Muscle of back (tissue), 11 donors: ENCODE data around the gene KCTD19. TPM values are rescaled to one million over a fixed set of nuclear protein-coding genes. Genes with fewer than 3 reads are reported as not detected.
A peak's percentile ranks its signal among the peaks of the same experiment; 100 is the strongest.

Source experiments
- DNase-seq, 3 donors: peaks; one replicate each; pipeline versions ENCODE4 v3.0.0 to v3.0.0-alpha.2; 2013
- polyA plus RNA-seq, 10 donors: library from polyadenylated mRNA; unstranded; fragments of 120-200 nt; gene quantifications; one replicate each; pipeline ENCODE4 v1.2.1, GENCODE V29; 2013; ENCODE audit not compliant: insufficient read length in 10 of 10

The KCTD19 gene
- polyA plus RNA-seq, 10 donors: 0.05 to 0.36 (median 0.28) TPM

DNA sequence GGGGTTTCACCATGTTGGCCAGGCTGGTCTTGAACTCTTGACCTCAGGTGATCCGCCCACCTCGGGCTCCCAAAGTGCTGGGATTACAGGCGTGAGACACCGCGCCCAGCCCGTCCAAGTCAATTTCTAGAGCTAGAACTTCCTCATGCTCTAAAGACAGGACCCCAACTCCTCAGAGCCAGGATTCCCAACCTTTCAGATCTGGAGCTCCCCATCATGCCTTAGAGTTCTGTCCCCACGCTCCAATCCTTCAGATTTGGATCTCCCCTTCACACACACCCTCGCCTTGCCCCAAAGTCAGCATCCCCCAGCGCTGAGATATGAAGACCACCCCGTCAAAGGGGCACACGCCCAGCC lies 448 bp downstream of the KCTD19 start:
- DNase-seq: no peak

DNA sequence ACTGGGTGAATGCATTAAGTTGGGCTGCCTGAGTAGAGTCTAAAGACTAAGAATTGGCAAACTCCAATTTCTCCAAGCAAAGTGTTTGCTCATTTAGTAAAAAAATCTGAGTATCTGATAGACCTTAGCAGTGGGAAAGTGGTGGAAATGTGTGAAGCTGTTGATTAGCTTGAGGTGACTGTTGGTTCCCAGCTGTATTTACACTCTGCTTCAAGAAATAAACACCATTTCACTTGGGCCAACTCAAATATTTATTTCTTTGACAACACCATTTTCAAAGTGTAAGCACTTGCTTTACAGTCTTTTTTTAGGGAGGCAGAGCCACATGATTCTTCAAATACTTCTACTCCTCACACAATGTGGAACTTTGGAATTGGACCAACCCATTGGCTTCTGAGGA lies 8.7 kb downstream of the KCTD19 start:
- no peak for DNase-seq

DNA sequence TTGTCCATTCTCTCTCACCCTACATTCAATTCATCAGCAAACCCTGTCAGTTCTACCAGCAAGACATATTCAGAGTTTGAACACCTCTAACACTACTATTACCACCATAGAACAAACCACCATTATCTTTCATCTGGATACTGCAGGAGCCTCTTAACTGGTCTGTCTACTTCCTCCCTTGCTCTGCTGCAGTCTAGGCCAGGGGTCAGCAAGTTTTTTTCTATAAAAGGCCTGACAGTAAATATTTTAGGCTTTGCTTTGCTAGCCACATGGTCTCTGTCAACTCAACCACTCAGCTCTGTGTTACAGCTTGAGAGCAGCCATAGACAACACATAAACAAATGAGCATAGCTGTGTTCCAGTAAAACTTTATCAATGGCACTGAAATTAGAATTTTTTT lies 13.8 kb downstream of the KCTD19 start:
- no peak for DNase-seq

DNA sequence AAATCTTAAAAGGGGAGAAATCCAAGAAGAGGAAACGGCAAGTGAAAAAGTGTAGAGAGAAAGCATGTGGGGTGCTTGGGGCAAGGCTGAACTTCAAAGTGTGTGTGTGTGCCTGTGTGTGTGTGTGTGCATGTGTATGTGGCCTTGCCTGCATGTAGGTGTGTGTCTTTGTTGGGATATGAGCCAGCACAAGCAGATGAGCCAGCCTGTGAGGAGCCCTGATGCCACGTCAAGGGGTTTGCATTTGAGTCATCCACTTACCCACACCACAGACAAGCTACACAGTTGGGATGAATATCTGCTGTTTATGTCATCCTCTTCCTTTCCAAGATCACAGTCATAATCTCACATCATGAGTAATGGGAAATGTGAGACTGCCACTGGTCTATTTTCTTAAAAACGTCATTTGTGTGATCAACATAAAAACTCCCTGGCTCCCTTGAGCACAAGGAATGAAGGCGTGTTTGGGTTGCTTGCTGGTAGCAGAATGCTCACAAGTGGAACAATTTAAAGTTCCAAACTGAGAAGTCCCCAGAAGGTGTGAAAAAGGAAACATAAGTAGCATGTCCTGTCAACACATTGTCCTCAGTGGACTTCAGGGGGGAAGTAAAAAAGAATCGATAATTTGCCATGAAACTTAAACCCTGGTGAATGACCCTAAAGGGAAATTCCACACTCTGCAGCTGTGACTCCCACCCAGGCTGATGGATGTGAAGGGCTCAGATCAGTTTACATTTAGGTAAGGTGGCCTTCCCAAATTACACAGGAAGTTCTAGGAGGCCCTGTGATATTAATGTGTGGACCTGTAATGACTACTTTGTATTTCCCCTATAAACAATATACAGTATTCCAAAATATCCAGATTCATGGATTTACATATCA lies 14.7 kb downstream of the KCTD19 start:
- DNase-seq: peak; percentile 42 to 97 (median 45)

DNA sequence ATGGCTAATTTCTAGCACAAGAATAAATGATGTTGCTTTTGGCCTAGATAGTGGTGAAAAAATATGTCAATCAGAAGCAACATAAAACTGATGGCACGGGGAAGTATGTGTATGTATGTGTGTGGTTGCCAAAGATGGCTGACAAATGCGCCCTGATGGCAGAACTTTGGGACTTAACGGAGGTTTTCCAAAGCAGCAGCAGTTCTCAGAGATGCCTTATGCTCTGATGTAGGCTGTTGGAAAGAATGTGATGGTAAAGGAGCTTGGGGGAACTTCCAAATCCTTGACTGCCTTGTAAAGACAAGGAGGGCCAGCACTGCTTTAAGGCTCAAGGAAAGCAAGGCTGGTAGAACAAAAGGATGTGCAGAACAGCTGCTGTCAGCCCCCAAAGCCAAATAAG lies 16.0 kb downstream of the KCTD19 start:
- DNase-seq: no peak

DNA sequence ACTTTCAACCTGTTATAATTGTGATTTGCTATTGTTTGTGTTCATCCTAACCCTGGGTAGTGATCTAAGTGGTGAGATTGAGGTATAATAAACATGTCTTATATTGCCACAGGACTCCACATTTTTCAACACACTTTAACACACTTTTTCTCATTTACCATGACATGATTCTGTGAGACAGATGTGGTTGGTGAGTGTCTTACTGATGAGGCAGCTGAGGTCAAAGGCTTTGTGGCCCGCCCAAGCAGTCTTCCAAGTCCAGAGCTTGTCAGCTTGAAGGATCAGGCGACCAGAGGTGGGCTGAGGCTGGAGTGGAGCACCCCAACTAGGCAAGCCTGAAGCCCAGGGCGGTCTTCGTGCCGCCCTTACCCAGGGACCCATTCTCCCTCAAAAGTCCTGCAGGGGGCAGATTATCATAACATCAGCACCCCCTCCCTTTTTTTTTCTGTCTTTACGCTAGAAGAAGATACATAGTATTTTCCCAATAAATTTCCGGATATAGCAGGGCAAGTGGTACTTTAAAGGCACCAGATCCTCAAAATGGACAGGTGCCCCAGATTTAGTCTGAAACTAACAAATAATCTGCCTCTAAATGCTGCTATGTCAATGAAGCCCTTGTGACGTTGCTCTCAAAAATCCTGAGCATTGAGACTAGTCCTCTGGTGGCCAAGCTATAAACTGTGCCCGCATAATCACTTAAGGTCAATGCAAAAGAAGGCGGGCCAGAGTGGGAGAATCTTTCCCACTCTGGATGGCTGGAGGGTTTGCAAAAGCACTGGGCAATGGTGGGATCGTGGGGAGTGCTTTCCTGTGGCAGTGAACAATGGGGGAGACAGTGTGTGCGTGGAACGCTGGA lies 21.1 kb downstream of the KCTD19 start:
- no peak for DNase-seq

DNA sequence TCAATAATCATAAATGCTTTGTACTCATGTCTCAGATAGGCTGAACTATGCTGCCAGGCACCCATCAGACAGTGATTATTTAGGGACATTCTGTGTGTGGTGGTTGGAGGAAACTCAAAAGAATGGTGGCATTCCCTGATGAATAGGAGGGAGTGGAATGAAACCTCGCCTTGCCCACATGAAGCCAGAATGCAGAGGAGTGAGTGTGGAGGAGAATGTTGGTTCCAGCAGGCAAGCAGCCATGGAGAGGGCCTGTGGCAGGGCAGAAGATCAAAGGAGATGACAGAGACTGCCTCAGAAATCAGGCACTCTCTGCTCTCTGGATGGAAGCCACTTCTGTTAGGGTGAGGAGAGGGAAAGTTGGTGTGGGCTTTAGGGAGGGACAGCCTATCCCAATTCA lies 22.5 kb downstream of the KCTD19 start:
- DNase-seq: no peak

DNA sequence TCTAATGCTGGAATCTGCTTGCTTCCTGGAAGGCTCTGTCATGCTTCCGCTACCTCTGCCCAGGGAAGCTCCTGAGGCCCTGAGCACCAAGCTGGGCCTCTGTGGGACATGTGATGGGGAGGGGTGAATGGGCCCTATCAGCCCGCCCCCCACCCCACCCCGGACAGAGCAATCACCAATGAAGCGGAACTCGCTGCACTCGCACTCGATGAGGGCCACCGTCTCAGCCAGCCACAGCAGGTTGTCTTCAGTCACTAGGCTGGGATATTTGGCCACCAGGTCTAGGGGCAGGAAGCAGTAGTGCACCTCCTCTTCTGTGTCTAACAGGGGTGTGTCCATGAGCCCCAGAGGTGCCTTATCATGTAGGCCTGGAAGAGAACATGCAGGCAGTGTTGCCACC lies 23.6 kb downstream of the KCTD19 start:
- DNase-seq: no peak

DNA sequence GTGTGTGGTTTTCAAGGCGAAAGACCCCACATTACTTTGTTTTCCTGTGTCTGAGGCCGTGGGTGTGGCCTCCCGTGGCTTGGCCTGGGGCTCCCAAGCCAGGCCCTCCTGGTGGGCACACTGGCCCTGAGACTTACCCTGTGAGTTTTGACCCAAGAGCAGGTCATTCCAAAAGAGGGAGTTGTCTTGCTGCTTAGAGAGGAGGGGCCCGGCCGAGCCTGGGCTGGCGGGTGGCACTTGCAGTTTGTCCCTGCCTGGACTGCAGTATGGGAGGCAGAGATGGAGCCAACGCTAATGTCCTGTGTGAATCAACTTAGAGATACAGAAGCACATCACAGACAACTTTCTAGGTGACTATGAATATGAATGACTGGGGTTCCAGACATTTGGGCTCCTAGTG lies 24.5 kb downstream of the KCTD19 start:
- no peak for DNase-seq

DNA sequence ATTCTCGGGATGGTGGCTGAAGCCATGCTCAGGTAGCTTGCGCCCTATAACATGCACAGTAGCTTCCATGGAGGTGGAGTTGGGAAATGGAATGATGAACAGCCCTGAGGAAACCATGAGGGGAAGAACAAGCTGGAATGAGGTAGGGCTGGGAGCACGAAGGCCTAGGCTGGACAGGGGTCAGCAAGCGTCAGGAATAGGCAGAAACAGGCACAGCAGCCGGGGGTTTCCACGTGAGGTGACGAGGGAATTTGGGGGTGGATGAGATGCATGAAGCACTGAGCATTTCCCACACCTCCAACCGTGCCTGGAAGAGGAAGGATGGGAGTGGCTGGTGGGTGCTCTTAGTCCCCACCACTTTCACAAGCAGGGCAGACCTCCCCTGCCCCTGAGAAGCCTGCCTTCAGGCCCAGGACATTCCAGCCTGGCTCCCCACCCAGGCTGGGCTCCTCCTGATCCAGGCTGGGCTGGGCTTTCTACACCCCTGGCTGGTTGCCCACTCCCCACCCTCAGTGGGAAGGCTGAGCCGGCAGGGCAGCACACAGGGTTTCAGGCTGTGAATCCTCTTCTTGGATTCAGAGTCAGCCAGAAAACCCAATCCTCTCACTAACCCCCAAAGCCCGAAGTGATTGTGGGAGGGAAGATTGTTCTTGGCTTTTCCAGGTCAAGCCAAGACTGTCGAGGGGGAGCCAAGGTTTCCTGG lies 25.3 kb downstream of the KCTD19 start:
- peak in 2 of 3 donors; percentile 51 to 73 for DNase-seq

DNA sequence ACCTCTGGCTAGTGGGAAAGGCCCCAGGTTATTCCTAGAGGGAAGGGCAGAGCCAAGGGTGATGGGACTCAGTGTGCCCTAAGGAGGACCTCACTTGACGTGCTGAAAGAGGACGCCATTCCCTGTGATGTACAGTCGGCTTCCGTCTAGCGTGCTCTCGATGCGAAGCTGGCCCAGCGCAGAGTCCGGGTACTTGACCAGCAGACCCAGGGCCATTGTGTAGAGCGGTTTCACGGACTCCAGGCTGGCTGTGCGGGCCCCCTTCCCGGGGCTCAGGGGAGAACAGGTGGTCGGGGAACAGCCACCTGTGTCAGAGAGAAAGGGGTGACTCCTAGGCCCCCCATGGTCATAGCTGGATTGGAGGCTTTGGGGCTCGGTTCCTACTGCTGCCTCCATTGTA lies 27.3 kb downstream of the KCTD19 start:
- DNase-seq: no peak

DNA sequence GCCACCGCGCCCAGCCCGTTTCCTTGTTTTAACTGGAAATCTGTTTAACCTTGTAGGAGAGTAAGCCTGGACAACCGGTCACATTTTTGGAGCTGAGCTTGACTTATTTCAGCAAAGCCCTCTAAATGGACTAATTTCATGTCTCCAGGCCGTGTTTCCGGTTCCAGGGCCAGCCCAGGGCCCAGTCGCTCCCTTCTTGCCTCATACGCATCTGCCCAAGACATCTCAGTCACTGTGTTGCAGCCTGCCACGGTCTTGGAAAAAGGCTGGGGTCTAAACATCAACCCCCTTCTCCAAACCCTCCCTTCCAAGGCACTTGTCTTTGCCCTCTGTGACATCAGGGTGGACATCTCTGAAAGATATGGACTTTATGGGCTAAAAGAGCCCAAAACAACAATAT lies 28.3 kb downstream of the KCTD19 start:
- DNase-seq: no peak

DNA sequence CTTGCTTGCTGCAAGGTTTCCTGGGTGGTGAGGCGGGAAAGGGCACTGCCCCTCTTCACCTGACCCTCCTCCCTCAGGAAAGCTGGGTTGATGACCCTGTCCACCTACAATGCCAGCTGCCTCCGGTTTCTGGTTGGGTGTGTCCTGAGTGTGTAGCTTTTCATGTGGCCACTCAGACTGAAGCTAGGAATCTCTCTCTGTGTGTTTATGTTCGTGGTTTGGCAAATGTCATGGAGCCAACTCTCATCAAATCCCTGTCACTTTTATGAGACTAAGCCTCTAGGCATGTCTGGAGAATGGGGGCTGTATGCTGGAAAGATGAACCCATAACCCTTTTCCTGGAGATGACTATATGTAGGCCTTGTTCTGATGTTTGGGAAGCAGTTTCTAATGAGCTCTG lies 30.1 kb downstream of the KCTD19 start:
- peak in 1 of 3 donors; percentile 48 for DNase-seq

DNA sequence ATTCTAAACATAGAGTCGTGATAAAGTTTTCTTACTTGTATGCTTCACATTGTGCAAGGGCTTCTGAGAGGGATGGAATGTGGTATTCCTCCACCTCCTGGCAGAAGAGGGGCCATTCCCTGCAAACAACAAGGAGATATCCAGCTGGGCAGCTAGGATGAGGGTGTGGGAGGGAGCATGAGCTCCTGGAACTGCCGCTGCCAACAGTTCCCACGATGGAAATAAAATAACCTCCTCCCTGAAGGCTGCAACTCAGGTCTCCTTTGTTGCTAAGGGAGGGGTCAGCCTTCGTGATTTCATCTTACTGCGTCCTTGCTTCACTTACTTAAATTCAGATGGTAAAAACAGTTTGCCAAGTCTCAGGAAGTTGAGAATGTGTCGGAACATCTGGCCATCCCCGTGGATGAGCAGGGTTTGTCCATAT lies 31.6 kb downstream of the KCTD19 start:
- peak in 1 of 3 donors; percentile 70 for DNase-seq

DNA sequence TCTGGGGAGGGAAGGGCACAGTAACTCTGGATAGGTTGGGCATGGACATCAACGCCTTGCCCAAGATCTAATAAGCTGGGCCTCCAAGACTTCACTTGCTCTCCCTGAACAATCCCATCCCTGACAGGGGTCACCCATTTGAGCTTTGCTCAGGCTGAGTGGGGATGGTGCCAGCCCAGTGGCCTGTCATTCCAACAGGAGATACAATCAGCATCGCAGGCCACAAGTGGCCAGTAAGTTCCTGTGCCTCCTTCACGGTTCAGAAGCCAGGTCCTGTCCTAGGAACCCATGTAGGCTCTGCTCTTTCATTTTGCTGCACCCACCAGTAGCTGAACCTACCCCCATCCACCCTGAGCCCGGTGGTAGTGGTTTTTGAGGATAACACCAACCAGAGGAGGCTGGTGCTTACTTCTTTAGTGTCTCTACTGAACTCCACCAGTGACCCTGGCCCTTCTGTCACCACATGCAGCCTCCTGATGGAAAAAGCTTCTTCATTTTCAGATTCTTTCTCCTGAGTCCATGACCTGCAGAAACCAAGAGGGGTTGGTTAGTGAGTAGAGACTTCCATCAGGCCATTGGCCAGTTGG lies 32.3 kb downstream of the KCTD19 start:
- DNase-seq: no peak

DNA sequence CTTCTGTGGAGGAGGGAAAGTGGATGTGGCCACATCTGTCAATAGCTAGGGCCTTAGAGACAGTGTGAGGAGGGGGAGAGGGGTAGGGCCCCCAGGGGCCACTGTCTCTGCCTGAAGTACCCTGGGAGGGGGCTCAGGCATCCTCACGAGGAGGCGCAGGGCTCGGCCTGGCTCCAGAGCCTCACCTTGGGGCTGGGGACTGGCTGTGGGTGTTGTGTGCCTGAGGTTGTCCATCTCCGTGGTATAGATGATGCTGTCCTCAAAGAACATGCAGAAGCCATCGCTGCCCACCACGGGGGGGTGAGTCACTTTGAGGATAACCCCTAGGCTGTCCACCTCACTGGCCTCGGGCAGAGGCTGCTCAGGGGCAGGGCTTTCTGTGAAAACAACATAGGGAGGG lies 35.1 kb downstream of the KCTD19 start:
- DNase-seq: no peak

DNA sequence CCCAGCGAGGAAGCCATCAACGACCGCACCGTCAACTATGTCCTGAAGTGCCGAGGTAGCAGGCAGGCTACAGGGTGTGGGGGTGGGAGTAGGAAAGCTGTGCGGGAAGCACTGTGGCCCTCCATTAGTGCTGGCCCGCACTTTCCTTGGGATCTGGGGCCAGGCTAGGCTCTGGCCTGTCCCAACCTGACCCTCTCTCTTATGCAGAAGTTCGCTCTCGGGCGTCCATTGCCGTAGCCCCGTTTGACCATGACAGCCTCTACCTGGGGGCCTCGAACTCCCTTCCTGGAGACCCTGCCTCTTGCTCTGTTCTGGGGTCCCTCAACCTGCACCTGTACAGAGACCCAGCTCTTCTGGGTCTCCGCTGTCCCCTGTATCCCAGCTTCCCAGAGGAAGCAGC lies 38.6 kb downstream of the KCTD19 start:
- DNase-seq: no peak

DNA sequence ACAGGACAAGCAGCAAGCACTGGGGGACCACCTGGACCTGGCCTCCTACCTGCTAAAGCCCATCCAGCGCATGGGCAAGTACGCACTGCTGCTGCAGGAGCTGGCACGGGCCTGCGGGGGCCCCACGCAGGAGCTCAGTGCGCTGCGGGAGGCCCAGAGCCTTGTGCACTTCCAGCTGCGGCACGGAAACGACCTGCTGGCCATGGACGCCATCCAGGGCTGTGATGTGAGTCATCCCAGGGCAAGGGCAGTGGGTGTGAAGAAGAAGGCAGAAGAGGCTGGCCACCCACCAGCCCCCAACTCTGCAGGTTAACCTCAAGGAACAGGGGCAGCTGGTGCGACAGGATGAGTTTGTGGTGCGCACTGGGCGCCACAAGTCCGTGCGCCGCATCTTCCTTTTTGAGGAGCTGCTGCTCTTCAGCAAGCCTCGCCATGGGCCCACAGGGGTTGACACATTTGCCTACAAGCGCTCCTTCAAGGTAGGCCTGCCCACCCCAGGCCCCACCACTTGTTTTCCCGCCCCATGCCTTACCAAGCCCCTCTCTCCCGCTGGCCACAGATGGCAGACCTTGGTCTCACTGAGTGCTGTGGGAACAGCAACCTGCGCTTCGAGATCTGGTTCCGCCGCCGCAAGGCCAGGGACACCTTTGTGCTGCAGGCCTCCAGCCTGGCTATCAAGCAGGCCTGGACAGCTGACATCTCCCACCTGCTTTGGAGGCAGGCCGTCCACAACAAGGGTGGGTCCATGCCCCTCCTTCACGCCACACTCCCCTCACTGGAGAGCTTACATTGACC lies 39.9 kb downstream of the KCTD19 start:
- DNase-seq: no peak

DNA sequence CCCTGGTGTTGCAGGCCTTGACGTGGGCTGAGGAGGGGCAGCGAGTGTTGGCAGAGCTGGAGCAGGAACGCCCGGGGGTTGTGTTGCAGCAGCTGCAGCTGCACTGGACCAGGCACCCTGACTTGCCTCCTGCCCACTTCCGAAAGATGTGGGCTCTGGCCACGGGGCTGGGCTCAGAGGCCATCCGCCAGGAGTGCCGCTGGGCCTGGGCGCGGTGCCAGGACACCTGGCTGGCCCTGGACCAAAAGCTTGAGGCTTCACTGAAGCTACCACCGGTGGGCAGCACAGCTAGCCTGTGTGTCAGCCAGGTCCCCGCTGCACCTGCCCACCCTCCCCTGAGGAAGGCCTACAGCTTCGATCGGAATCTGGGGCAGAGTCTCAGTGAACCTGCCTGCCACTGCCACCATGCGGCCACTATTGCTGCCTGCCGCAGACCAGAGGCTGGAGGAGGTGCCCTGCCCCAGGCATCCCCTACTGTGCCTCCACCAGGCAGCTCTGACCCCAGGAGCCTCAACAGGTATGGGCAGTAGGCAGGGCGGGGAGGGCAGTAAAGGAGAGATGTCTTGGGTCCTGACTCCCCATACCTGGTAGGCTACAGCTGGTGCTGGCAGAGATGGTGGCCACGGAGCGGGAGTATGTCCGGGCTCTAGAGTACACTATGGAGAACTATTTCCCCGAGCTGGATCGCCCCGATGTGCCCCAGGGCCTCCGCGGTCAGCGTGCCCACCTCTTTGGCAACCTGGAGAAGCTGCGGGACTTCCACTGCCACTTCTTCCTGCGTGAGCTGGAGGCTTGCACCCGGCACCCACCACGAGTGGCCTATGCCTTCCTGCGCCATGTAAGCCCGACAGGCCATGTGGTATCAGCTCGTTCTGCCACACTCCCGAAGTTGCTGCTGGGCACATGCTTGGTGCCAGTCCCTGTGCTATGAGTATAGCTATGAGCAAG lies 41.6 kb downstream of the KCTD19 start:
- DNase-seq: peak in 1 of 3 donors; percentile 23
